Astrocyte (in vitro differentiated cells and primary cell): ENCODE results near the gene DUSP8.

ENCODE experiments used
- CTCF ChIP-seq: IDR thresholded peaks from 2 replicates; pipeline ENCODE4 v1.5.1; 2011; ENCODE audit warnings: low read depth, mild to moderate bottlenecking, inconsistent platforms, low read length, moderate library complexity; ENCODE audit not compliant: insufficient read depth
- EZH2 ChIP-seq: IDR thresholded peaks from 2 replicates; pipeline ENCODE4 v1.6.1; 2012; ENCODE audit warnings: mild to moderate bottlenecking, low read length, inconsistent platforms; ENCODE audit not compliant: insufficient read depth

GRCh38 chr11:1557051-1557884 is 14.8 kb downstream of the DUSP8 start:
- no peak for TF ChIP-seq CTCF
- TF ChIP-seq EZH2, result no peak
